SU-DHL-6 (cell line): Measurements from ENCODE around the gene CACNA1C.

Source experiments
- H2AFZ ChIP-seq: fragments of 200-600 bp; sonication (generic); 2 replicates; pipeline ENCODE4 v1.6.1; 2014; ENCODE audit warnings: low read depth, mild to moderate bottlenecking, moderate library complexity, mixed read lengths, antibody characterized with exemption, low read length; ENCODE audit not compliant: severe bottlenecking
- H3F3A ChIP-seq: fragments of 200-600 bp; shearing (Covaris generic); 2 replicates; pipeline ENCODE4 v1.6.0; 2016; ENCODE audit warnings: antibody characterized with exemption, mild to moderate bottlenecking; ENCODE audit not compliant: insufficient read depth
- H3K27ac ChIP-seq: fragments of 200-600 bp; sonication (generic); 2 replicates; pipeline ENCODE4 v1.5.1; 2016; ENCODE audit warnings: low read depth, mild to moderate bottlenecking, low read length, moderate library complexity, mixed read lengths
- H3K27me3 ChIP-seq: fragments of 200-600 bp; sonication (generic), shearing (Covaris generic); 2 replicates; pipeline ENCODE4 v1.6.0; 2014; ENCODE audit warnings: mild to moderate bottlenecking, low read length
- H3K36me3 ChIP-seq: fragments of 200-600 bp; sonication (generic); 2 replicates; pipeline ENCODE4 v1.6.1; 2014; ENCODE audit warnings: mild to moderate bottlenecking, low read length, mixed read lengths
- H3K4me2 ChIP-seq: fragments of 300-600, 200-600 bp; shearing (Covaris generic), sonication (generic); 2 replicates; pipeline ENCODE4 v1.6.0; 2014; ENCODE audit warnings: low read length, low read depth, mild to moderate bottlenecking; ENCODE audit not compliant: poor library complexity, severe bottlenecking
- H3K4me3 ChIP-seq: fragments of 200-600 bp; sonication (generic); 2 replicates; pipeline ENCODE4 v1.5.1; 2014; ENCODE audit warnings: antibody characterized with exemption, low read length, mild to moderate bottlenecking, mixed read lengths; ENCODE audit not compliant: insufficient read depth, poor library complexity, severe bottlenecking
- H3K79me2 ChIP-seq: fragments of 200-600 bp; sonication (generic); 2 replicates; pipeline ENCODE4 v1.6.1; 2014; ENCODE audit warnings: mild to moderate bottlenecking, low read length, moderate library complexity; ENCODE audit not compliant: insufficient read depth
- H3K9ac ChIP-seq: fragments of 200-600 bp; sonication (generic); 2 replicates; pipeline ENCODE4 v1.7.0; 2014; ENCODE audit warnings: mild to moderate bottlenecking, low read length
- H3K9me2 ChIP-seq: fragments of 200-600 bp; sonication (generic); replicated peaks from 2 replicates; pipeline ENCODE4 v1.6.1; 2014; ENCODE audit warnings: low read length; ENCODE audit not compliant: insufficient read depth
- H3K9me3 ChIP-seq: fragments of 200-600 bp; sonication (generic); 2 replicates; pipeline ENCODE4 v1.6.1; 2014; ENCODE audit warnings: low read length, mixed read lengths; ENCODE audit not compliant: insufficient read depth
- H4K20me1 ChIP-seq: fragments of 200-600 bp; sonication (generic); 2 replicates; pipeline ENCODE4 v1.6.1; 2014; ENCODE audit warnings: low read depth, mild to moderate bottlenecking, antibody characterized with exemption, low read length, moderate library complexity, mixed read lengths
- CTCF ChIP-seq: fragments of 200-600 bp; sonication (generic); IDR thresholded peaks from one replicate; pipeline ENCODE4 v1.5.1; 2017; ENCODE audit warnings: antibody characterized with exemption, mild to moderate bottlenecking, low read length, moderate library complexity; ENCODE audit not compliant: insufficient read depth, poor library complexity, severe bottlenecking
- EZH2phosphoT487 ChIP-seq: fragments of 200-600 bp; sonication (generic), shearing (Covaris generic); conservative IDR thresholded peaks from 2 replicates; pipeline ENCODE4 v1.6.1; 2018; ENCODE audit warnings: mild to moderate bottlenecking, antibody characterized with exemption, low read length, moderate library complexity, mixed read lengths

The CACNA1C gene

DNA sequence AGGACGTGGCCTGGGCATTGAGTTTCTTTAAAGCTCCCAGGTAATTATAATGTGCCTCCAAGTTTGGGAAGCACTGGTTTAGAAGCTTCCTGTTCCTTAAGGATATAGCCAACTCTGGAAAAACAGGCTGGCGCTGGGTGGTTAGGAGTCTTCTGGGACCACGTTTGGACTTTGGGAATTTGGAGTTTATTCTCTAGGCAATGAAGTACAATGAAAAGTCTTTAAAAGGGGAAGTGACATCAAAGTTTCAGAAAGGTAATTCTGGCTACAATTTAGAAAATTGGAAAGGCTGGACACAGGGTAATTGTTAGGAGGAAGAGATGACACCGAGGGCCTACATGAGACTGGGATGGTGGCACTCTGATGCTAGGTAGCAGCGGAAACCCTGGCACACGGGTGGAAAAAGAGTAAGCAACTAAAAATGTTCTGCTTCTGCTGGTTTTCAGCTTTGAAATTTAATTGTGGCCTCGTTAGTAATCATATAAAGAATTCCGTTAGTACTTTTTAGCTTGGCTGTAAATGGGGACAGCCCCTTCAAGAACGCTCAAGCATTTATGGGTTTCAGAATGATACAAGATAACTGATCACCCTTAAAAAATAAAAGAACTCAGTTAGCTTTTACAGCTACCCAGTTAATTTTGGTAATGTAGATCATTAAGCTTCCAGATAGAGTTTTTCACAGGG lies 35.8 kb upstream of the CACNA1C start:
- H3K9ac ChIP-seq, result no peak overlapping the region
- no peaks in the 10 kb centered on the region for H3F3A ChIP-seq
- no peaks in the 10 kb centered on the region for H3K9me3 ChIP-seq
- no peak overlapping the region for H3K4me3 ChIP-seq
- no peak overlapping the region for H3K27ac ChIP-seq
- H3K4me2 ChIP-seq, result no peak overlapping the region
- no peaks in the 10 kb centered on the region for H3K36me3 ChIP-seq
- TF ChIP-seq EZH2phosphoT487 (no peak), CTCF (no peak)
- no peaks in the 10 kb centered on the region for H3K27me3 ChIP-seq
- H2AFZ ChIP-seq, result no peak overlapping the region
- no peaks in the 10 kb centered on the region for H3K79me2 ChIP-seq
- no peaks in the 10 kb centered on the region for H3K9me2 ChIP-seq
- H4K20me1 ChIP-seq, result no peaks in the 10 kb centered on the region

DNA sequence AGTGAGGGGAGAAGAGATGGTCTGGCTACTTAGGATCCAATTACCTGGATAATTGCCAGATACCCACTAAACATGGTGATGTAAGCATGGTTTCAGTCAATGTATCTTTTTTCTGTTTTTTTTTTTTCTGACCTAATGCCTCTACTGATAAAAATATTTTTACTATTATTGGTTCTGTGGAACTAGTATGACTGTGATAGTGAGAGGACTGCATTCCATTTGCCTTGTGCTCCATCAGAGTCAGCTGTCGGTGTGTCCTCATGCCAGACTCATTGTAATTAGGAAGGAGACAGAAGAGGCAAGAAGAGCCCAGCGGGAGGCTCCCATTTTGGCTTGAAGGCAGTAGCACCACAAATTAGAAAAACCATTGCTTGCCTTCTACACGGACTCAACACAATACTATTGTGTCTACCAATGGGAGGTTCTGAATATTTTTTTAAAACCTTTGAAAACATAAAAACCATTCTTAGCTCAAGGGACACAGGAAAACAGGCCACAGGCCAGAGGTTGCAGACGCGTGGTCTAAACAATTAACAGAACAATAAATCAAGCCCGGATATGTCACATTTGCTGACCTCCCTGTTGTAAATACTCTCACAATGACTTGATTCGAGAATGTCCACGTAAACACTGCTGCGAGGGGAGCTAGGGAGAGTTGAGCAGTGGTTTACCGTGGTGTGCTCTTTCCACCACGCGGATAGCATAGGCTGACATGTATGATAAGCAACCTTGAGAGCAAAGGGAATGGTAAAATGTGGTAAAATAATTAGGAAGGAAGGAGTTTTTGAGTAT lies 35.0 kb upstream of the CACNA1C start:
- no peaks in the 10 kb centered on the region for H3K79me2 ChIP-seq
- H3K27ac ChIP-seq, result no peak overlapping the region
- no peak for TF ChIP-seq CTCF
- H3K9me2 ChIP-seq, result no peaks in the 10 kb centered on the region
- no peaks in the 10 kb centered on the region for H3K9me3 ChIP-seq
- no peak overlapping the region for H2AFZ ChIP-seq
- H3K4me2 ChIP-seq, result no peak overlapping the region
- no peaks in the 10 kb centered on the region for H3F3A ChIP-seq
- H3K27me3 ChIP-seq, result no peaks in the 10 kb centered on the region
- no peaks in the 10 kb centered on the region for H4K20me1 ChIP-seq
- no peaks in the 10 kb centered on the region for H3K36me3 ChIP-seq
- no peak overlapping the region for H3K4me3 ChIP-seq
- H3K9ac ChIP-seq, result no peak overlapping the region

GRCh38 chr12:2018391-2018790 lies 34.4 kb upstream of the CACNA1C start:
- Histone ChIP-seq H3F3A (no peaks in the 10 kb centered on the region), H3K4me2 (no peak overlapping the region), H3K9me2 (no peaks in the 10 kb centered on the region), H3K9ac (no peak overlapping the region), H3K9me3 (no peaks in the 10 kb centered on the region), H4K20me1 (no peaks in the 10 kb centered on the region), H3K27me3 (no peaks in the 10 kb centered on the region), H3K27ac (no peak overlapping the region), H3K79me2 (no peaks in the 10 kb centered on the region), H3K36me3 (no peaks in the 10 kb centered on the region), H2AFZ (no peak overlapping the region), H3K4me3 (no peak overlapping the region)
- TF ChIP-seq CTCF, result no peak
- TF ChIP-seq EZH2phosphoT487, result no peak
